SK-N-MC (cell line): ENCODE data around the gene RPL18A.

Experiments
- EZH2 ChIP-seq: fragments of 200-600 bp; sonication (generic); IDR thresholded peaks from one replicate; pipeline ENCODE4 v1.6.1; 2017; ENCODE audit warnings: antibody characterized with exemption
- POLR2AphosphoS5 ChIP-seq: IDR thresholded peaks from 2 replicates; pipeline ENCODE4 v1.6.1; 2012; ENCODE audit warnings: mild to moderate bottlenecking, low read depth, low read length, borderline replicate concordance

GRCh38 chr19:17861542-17862402 lies 2.1 kb downstream of the RPL18A start:
- peak; percentile 12; the same call in 1 of the 2 replicates for TF ChIP-seq POLR2AphosphoS5
- TF ChIP-seq EZH2: no peak
